ENCODE data around the gene TNFRSF1A. TPM values are rescaled to one million over a fixed set of nuclear protein-coding genes. Genes with fewer than 3 reads are reported as not detected.
"Not testable (repeated sequence)": the region's sequence is repeated elsewhere in the genome, so short reads cannot be mapped to it uniquely, and the experiment has no call there.

The TNFRSF1A gene
- total RNA-seq, 1 donor from 2014 or later: 264 TPM

- no peak for DNase-seq (ENCODE audit: low spot score)
Observed at GRCh38 chr12:6358881-6359280, 17.0 kb upstream of the TNFRSF1A start.

- no peak for DNase-seq (ENCODE audit: low spot score)
Observed at GRCh38 chr12:6356374-6356820, 14.5 kb upstream of the TNFRSF1A start.

GRCh38 chr12:6355491-6356373 lies 13.9 kb upstream of the TNFRSF1A start:
- DNase-seq (ENCODE audit: low spot score): no peak

GRCh38 chr12:6354495-6355393 lies 12.9 kb upstream of the TNFRSF1A start:
- no peak for DNase-seq (ENCODE audit: low spot score)

- no peak for DNase-seq (ENCODE audit: low spot score)
Observed at GRCh38 chr12:6352193-6353173, 10.6 kb upstream of the TNFRSF1A start.

- DNase-seq (ENCODE audit: low spot score): no peak
Observed at GRCh38 chr12:6351622-6352021, 9.7 kb upstream of the TNFRSF1A start.

- no peak for DNase-seq (ENCODE audit: low spot score)
Observed at GRCh38 chr12:6347367-6348338, 5.8 kb upstream of the TNFRSF1A start.

- DNase-seq (ENCODE audit: low spot score): no peak
Observed at GRCh38 chr12:6346942-6347341, 5.1 kb upstream of the TNFRSF1A start.

- DNase-seq (ENCODE audit: low spot score): no peak
Observed at GRCh38 chr12:6346235-6346832, 4.5 kb upstream of the TNFRSF1A start.

GRCh38 chr12:6345319-6346091 lies 3.6 kb upstream of the TNFRSF1A start:
- DNase-seq (ENCODE audit: low spot score): no peak

- DNase-seq (ENCODE audit: low spot score): not testable (repeated sequence)
Observed at GRCh38 chr12:6344101-6344660, 2.3 kb upstream of the TNFRSF1A start.

GRCh38 chr12:6343518-6343917 lies 1.6 kb upstream of the TNFRSF1A start:
- DNase-seq (ENCODE audit: low spot score): no peak

GRCh38 chr12:6342140-6342889 lies 439 bp upstream of the TNFRSF1A start:
- no peak for DNase-seq (ENCODE audit: low spot score)

GRCh38 chr12:6340745-6341416 lies 995 bp downstream of the TNFRSF1A start:
- DNase-seq (ENCODE audit: low spot score): no peak

GRCh38 chr12:6340032-6340638 lies 1.7 kb downstream of the TNFRSF1A start:
- DNase-seq (ENCODE audit: low spot score): no peak

- DNase-seq (ENCODE audit: low spot score): no peak
Observed at GRCh38 chr12:6338955-6339354, 2.9 kb downstream of the TNFRSF1A start.
